Ovary (tissue), 9 donors: ENCODE data around the gene VEGFB. TPM values are rescaled to one million over a fixed set of nuclear protein-coding genes. Genes with fewer than 3 reads are reported as not detected.
A peak's percentile ranks its signal among the peaks of the same experiment; 100 is the strongest.

Experiments used
- DNase-seq, 5 donors: peaks; one replicate each; pipeline ENCODE4 v3.0.0-alpha.2; 2019 to 2020
- H3K27ac ChIP-seq, 2 donors: fragments of 200-600 bp; one replicate each; pipeline versions ENCODE4 v1.5.1 to v1.8.0; 2019 to 2022
- H3K27me3 ChIP-seq: fragments of 200-600 bp; one replicate; pipeline ENCODE4 v1.8.0; 2022
- H3K36me3 ChIP-seq: fragments of 200-600 bp; sonication (generic); one replicate; pipeline ENCODE4 v1.5.1; 2019
- H3K4me1 ChIP-seq: one replicate; pipeline ENCODE4 v1.8.1; 2013; ENCODE audit warnings: mild to moderate bottlenecking, moderate library complexity; ENCODE audit not compliant: insufficient read depth
- H3K4me3 ChIP-seq: fragments of 200-600 bp; sonication (generic); one replicate; pipeline ENCODE4 v1.5.1; 2017
- H3K9me3 ChIP-seq, 2 donors: fragments of 200-600 bp in 1 of 2; sonication (generic) in 1 of 2; one replicate each; pipeline versions ENCODE4 v1.5.1 to v1.8.1; 2013 to 2019; ENCODE audit warnings: mild to moderate bottlenecking in 1 of 2, moderate library complexity in 1 of 2
- EP300 ChIP-seq: sonication (generic); formaldehyde crosslinking; IDR thresholded peaks from one replicate; pipeline ENCODE4 v1.6.1; 2017; ENCODE audit warnings: antibody characterized with exemption
- POLR2A ChIP-seq: fragments of 450-650 bp; IDR thresholded peaks from one replicate; pipeline ENCODE4 v1.6.1; 2017; ENCODE audit warnings: antibody characterized with exemption, mild to moderate bottlenecking, moderate library complexity
- WGBS, 3 donors: extraction: QIAGEN DNeasy Blood & Tissue Kit in 1 of 3; methylation state at CpG; one replicate each; pipeline versions ENCODE4 v1.1.5 to v1.1.7; 2013 to 2017; 5-methylcytosine and 5-hydroxymethylcytosine counted together
- intact Hi-C, 4 donors: fragments of 100-400 bp; cut with DNase I; formaldehyde crosslinking; loops; one replicate each; pipeline versions ENCODE4 v1.11.0 to v1.15.1; 2022 to 2023
- polyA plus RNA-seq, 2 donors: library from polyadenylated mRNA; stranded (reverse); fragments of 200-250 nt in 1 of 2; fragments of 350-450 nt in 1 of 2; fragmentation: Illumina TruSeq in 1 of 2; extraction: RNeasy Lipid Tissue Mini Kit (QIAGEN cat#74804) in 1 of 2; gene quantifications; one replicate each; pipeline ENCODE4 v1.2.3, GENCODE V29; 2013 to 2014
- total RNA-seq, 7 donors: library from RNA; depleted of rRNA in 2 of 7; stranded (reverse); fragments of >200 nt in 2 of 7; fragmentation: NEBNext Ultra II Directional in 3 of 7; extraction: Animal tissue kit (Norgen Biotek cat#: 25700) in 3 of 7; gene quantifications; one replicate each; pipeline versions ENCODE4 v1.1.0 to v1.2.4, GENCODE V29; 2016 to 2023
- TF ChIP-seq, protein P1 (sequence below), 3 donors: fragments of 450-650 bp in 2 of 3; fragments of 200-600 bp in 1 of 3; IDR thresholded peaks; one replicate each; pipeline versions ENCODE4 v1.5.1 to v1.8.0; 2016 to 2022; ENCODE audit warnings: antibody characterized with exemption in 3 of 3, mild to moderate bottlenecking in 1 of 3
- donor health status: DM: no; HTN: no; CAD: no; lungs with moderate emphysema.
- donor health status: DM: no; HTN: no; CAD: no.
- donor health status: Bipolar disorder and iron deficiency.
- donor health status: DM: yes; HTN: yes; CAD: no.
- donor health status: DM: no; HTN: no; CAD: no.
- donor health status: DM: yes; HTN: yes; CAD: no.

The VEGFB gene
- total and polyA plus RNA-seq, 9 donors, result 27.4 to 164 (median 124) TPM

DNA sequence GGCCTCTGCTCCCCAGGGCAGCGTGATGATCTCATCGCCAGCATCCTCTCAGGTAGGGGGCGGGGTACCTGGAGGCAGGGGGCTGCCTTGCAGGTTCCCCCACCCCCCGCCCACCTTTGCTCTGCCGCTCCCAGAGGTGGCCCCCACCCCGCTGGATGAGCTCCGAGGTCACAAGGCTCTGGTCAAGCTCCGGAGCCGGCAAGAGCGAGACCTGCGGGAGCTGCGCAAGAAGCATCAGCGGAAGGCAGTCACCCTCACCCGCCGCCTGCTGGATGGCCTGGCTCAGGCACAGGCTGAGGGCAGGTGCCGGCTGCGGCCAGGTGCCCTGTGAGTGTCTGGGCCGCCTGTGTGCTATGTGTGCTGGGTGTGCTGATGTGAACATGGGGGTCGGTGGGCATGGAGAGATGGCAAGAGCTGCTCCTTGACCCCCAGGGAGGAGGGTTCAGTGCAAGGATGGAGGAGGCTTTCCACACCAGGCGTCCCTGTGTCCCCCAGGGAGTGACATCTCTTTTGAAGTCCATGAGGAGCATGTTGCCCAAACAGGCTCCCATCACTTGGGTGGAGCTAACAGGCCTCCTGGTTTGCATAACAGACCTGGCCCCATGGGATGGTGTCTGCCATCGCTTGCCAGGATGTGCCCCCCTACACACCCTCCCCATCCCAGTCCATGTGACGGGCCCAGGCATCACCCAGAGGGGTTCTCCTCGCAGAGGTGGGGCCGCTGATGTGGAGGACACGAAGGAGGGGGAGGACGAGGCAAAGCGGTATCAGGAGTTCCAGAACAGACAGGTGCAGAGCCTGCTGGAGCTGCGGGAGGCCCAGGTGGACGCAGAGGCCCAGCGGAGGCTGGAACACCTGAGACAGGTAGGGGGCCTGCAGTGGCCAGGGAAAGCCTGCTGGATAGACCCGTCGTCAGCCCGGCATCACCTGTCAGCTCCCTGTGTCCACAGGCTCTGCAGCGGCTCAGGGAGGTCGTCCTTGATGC lies 31.1 kb downstream of the VEGFB start:
- TF ChIP-seq POLR2A, result no peak
- TF ChIP-seq, protein P1, sequence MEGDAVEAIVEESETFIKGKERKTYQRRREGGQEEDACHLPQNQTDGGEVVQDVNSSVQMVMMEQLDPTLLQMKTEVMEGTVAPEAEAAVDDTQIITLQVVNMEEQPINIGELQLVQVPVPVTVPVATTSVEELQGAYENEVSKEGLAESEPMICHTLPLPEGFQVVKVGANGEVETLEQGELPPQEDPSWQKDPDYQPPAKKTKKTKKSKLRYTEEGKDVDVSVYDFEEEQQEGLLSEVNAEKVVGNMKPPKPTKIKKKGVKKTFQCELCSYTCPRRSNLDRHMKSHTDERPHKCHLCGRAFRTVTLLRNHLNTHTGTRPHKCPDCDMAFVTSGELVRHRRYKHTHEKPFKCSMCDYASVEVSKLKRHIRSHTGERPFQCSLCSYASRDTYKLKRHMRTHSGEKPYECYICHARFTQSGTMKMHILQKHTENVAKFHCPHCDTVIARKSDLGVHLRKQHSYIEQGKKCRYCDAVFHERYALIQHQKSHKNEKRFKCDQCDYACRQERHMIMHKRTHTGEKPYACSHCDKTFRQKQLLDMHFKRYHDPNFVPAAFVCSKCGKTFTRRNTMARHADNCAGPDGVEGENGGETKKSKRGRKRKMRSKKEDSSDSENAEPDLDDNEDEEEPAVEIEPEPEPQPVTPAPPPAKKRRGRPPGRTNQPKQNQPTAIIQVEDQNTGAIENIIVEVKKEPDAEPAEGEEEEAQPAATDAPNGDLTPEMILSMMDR (IDR thresholded peaks at IDR 0.05), result no peak
- intact Hi-C loops, result loop anchor here in 2 of 4 donors (10.0 kb wide), 1 partner anchor 61 kb away; the partner anchor contains the start of gene FERMT3 (in 2 of the 2)
- WGBS, 3 donors, result 88 to 93% (median 90%) methylated on average over 35 of the region's 35 CpGs
- Histone ChIP-seq H3K4me1 (peaks cover 9% of the 10 kb centered on the region), H3K4me3 (no peak overlapping the region), H3K27ac (no peak overlapping the region), H3K36me3 (no peaks in the 10 kb centered on the region), H3K9me3 (no peaks in the 10 kb centered on the region), H3K27me3 (no peaks in the 10 kb centered on the region)
- DNase-seq, result peak in 3 of 5 donors; percentile 24 to 50 (median 37)

DNA sequence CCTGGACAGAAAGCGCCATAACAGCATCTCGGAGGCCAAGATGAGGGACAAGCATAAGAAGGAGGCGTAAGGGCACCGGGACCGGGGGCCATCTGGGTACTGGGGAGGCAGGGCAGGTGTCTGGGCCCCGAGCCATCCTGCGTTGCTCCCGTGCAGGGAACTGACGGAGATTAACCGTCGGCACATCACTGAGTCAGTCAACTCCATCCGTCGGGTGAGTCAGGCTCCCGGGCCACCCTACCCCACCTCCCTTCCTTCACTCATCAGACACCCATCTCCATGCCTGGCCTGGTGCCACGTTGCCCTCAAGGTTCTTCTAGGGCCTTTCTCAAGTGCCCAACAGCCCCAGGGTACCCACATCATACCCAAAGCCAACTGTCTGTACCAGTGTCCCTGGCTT lies 32.0 kb downstream of the VEGFB start:
- TF ChIP-seq, protein P1 (IDR thresholded peaks at IDR 0.05), result no peak
- no peak for TF ChIP-seq EP300
- no peak for TF ChIP-seq POLR2A
- no peaks in the 10 kb centered on the region for H3K9me3 ChIP-seq
- no peak overlapping the region for H3K4me3 ChIP-seq
- no peak overlapping the region for H3K27ac ChIP-seq
- no peaks in the 10 kb centered on the region for H3K27me3 ChIP-seq
- no peaks in the 10 kb centered on the region for H3K36me3 ChIP-seq
- peaks cover 9% of the 10 kb centered on the region for H3K4me1 ChIP-seq
- WGBS, 3 donors, result 86 to 91% (median 90%) methylated on average over 15 of the region's 15 CpGs
- peak in 3 of 5 donors; percentile 35 to 64 (median 53) for DNase-seq
- intact Hi-C loops, result loop anchor here in 2 of 4 donors (10.0 kb wide), 1 partner anchor 62 kb away; the partner anchor contains the start of gene FERMT3 (in 2 of the 2)

DNA sequence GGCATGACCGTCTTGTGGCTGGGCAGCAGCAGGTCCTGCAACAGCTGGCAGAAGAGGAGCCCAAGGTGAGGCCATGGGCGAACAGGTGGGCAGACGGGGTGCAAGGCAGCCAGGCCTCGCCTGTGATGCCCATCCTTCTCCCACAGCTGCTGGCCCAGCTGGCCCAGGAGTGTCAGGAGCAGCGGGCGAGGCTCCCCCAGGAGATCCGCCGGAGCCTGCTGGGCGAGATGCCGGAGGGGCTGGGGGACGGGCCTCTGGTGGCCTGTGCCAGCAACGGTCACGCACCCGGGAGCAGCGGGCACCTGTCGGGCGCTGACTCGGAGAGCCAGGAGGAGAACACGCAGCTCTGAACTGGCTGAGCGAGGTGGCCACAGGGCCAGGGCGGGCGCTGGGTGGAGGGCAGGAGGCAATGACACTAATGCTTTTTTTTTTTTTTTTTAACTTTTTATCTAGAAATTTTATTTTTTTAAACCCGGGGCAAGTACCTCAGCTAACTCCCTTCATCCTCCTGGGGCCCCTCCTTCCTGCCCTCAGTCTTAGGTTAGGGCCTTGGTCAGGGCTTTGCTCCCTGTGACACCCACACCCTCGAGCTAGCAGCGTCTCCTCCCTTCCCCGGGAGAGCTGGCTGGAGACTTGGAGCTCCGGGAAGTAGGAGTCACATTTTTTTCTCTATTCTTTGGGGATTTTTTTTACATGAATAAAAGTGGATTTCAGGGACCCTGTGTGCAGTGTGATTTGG lies 33.0 kb downstream of the VEGFB start:
- Histone ChIP-seq H3K27me3 (no peaks in the 10 kb centered on the region), H3K4me3 (no peak overlapping the region), H3K9me3 (no peaks in the 10 kb centered on the region), H3K4me1 (peaks cover 9% of the 10 kb centered on the region), H3K36me3 (no peaks in the 10 kb centered on the region), H3K27ac (peak overlapping the region in 1 of 2 donors; percentile 90)
- 70 to 71% (median 70%) methylated on average over 27 of the region's 27 CpGs for WGBS, 3 donors
- intact Hi-C loops, result loop anchor here in 2 of 4 donors (10.0 kb wide), 1 partner anchor 63 kb away; the partner anchor contains the start of gene FERMT3 (in 2 of the 2)
- no peak for TF ChIP-seq EP300
- TF ChIP-seq POLR2A, result no peak
- TF ChIP-seq, protein P1 (IDR thresholded peaks at IDR 0.05), result no peak
- DNase-seq, result peak in 3 of 5 donors; percentile 55 to 66 (median 66)
